DMS53 treated with DMSO at 0.1 percent for 48 hours (cell line): ENCODE results near the gene MYO1H.
"Not testable (repeated sequence)": the region's sequence is repeated elsewhere in the genome, so short reads cannot be mapped to it uniquely, and the experiment has no call there.

Experiments used
- DNase-seq: peaks from one replicate; lab custom pipeline; 2025; ENCODE audit not compliant: unreplicated experiment; lab: John Stamatoyannopoulos, UW

MYO1H gene

GRCh38 chr12:109347589-109347988 is at the start of gene MYO1H:
TSS of gene MYO1H (plus strand) at chr12:109347900. CDS start at chr12:109347961, 61 bp downstream.
- DNase-seq: no peak

GRCh38 chr12:109299849-109300248 is 47.9 kb upstream of the MYO1H start:
- no peak for DNase-seq

DNA sequence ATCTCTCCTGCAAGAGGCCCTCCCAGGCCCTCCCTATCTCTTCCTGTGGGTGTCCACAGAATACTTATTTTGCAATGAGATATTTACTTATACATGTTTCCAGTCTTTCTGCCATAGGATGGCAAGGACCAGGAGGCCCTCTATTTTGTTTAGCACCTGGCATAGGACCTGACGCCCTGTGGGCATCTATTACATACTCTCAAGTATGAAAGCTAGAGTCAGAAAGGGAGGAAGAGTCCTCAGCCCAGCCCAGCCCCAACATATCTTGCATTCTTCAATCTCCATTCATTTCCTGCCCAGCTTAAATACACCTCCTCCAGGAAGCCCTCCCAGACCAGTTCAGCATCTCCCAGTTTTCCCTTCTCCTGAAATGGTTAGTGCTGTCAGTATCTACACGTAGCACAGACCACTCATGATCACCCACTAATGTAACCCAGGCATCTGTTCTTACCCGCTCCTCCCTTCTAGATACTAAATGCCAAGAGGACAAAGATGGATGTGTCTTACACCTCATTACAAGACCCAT is 46.0 kb upstream of the MYO1H start:
- DNase-seq: no peak

- DNase-seq: no peak
These were observed 45.3 kb upstream of the MYO1H start for GRCh38 chr12:109302358-109302757.

DNA sequence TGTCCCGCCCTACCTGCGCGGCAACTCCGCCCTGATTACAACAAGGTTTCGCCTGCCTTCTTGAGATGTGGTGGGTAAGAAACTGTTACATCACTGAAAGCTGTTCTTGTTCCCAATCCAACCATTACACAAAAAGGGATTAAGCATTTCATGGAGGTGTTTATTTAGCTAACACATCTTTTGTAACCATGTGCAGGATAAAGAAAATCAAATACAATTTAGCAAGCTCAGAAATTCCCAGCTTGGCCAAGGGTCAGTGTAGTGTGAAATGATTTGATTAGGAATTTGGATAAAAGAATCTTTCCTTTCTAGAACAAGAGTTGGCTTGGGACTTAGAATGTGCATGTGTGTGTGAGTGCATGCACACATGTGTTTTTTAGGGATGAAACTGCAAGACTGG is 44.9 kb upstream of the MYO1H start:
- no peak for DNase-seq

GRCh38 chr12:109304485-109304884 is 43.2 kb upstream of the MYO1H start:
- no peak for DNase-seq

DNA sequence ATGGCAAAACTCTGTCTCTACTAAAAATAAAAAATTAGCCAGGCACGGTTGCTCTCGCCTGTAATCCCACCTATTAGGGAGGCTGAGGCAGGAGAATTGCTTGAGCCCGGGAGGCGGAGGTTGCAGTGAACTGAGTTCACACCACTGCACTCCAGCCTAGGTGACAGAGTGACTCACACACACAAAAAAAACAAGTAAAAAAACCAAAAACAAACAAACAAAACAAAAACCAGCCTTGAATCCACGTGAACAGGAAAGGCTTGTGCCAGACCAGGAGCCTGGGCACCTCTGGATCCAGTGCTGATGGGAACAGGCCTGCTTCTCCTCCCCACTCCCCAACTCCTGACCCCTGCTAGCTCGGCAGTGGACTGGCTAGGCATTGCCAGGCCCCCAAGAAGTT is 42.2 kb upstream of the MYO1H start:
- peak; percentile 38 for DNase-seq

- DNase-seq: no peak
These were observed 40.6 kb upstream of the MYO1H start for GRCh38 chr12:109307051-109307450.

- no peak for DNase-seq
These were observed 38.9 kb upstream of the MYO1H start, which contains the start of gene FOXN4 for GRCh38 chr12:109308534-109309380. TSS of gene FOXN4 (minus strand) at chr12:109309284. CDS start at chr12:109308321, 963 bp downstream.

DNA sequence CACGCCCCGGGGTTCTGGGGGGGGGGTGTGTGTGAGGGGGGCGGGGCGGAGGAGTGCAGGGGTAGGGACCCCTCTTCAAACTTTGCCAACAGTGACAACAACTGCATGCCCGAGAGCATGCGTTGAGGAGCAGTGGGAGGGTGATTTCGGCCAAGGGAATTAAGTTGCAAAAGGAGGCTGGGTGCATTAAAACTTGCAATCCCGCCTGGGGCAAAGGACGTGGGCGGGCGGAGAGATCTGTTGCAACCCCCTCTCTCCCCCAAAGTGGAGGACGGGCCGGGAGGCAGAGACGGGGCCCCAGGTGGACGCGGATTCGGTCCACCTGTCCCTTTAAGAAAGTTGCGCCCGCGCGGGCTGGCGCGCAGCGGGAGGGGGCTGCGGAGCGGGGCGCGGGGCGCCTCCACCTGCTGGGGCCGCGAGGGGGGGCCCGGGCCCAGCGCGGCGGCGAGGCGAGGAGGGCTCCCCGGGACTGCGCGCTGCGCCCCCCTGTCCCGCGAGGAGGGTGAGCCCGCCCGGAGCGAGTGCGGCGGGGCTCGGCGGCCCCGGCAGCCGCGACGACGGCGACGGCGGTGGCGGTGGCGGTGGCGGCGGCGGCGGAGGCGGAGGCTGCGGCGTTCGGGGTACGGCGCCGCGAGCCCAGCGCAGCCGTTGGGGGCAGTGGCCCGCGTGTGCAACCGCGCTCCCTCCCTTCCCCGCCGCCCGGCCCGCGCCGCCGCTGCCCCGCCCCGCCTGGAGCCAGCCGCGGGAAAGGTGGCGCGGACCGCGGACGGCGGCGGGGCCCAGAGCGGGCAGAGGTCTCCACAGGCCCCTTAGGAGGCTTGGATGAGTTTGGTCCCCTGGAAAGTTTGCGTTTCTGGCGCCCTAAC is 38.1 kb upstream of the MYO1H start:
- no peak for DNase-seq

DNA sequence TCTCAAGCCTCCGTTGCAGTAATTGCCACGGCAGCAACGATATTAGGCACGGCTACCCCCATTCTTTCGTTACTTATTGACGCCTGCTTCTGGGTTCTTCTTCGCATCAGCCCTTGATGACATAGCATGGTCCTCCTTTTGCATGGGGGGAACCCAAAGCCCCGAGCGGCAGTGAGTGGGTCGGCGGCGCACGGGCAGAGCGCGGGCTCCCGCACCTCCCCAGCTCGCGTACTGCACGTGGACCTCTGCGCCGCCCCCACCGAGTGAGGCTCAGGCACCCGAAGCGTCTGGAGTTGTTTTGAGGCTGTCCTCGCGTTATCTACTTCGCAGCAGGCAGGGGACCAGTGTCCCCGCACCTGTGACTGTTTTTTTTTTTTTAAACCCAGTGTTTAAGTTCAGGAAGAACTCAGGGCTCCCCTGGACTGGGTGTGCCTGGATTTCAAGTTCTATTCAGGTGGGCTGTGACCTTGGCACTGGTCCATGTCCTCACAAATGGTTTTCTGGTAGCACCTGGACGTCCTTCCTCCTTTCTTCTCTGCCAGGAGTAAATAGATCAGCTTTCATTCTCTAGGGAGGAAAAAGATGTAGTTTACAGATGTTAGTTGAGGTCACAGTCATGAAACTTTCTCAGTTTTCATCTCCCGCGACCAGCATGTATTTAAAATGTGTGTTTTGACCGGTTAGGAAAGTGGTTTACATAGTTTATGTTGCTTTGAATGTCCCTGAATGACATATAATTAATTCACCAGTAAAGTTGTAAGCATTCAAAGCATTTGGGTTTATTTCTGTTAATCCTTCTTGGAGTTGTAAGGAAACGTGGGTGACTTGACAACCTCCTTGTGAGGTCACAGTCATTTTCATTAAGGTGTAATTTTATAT is 37.2 kb upstream of the MYO1H start:
- peak; percentile 54 for DNase-seq

DNA sequence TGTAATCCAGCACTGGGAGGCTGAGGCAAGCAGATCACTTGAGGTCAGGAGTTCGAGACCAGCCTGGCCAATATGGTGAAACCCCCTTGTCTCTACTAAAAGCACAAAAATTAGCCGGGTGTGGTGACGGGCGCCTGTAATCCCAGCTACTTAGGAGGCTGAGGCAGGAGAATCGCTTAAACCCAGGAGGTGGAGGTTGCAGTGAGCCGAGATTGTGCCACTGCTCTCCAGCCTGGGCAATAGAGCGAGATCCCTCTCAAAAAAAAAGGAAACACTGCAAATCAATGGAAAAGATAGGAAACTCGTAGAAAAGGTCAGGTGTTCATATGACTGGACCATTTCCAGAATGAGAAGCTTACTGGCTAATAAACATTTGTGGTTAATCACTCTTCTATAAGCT is 26.4 kb upstream of the MYO1H start:
- not testable (repeated sequence) for DNase-seq

DNA sequence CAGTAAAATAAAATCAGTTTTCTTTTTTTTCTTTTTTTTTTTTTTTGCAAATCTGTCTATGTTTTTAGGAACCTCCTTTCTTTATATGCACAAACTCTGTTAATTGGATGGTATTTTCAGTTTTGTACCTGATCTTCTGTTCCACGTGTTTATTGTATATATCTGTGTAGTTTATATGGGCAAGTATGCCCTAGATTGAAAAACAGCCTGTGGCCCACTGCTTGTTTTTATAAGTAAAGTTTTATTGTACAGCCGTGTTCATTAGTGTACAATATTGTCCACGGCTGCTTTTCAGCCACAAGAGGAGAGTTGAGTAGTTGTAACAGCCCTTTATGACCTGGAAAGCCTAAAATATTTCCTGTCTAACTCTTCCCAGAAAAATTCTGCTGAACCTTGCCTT is 18.7 kb upstream of the MYO1H start:
- no peak for DNase-seq

DNA sequence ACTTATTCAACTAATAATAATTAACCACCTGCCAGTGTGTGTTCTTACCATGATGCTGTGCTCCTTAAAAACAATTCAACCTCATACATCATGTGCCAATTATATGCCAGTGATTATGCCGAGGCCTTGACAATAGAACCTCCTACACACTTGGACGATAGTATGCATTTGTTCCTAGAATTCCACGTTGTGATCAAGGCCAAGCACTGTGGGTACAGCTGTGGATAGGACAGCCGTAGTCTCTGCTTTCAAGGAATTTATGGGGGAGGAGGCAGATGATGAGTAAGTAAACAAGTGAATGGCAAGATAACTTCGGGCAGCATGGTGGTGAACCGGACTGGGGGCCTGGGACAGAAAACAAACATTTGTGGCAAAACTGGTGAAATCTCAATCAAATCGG is 18.0 kb upstream of the MYO1H start:
- DNase-seq: no peak

GRCh38 chr12:109330282-109331230 is 17.1 kb upstream of the MYO1H start:
- no peak for DNase-seq

DNA sequence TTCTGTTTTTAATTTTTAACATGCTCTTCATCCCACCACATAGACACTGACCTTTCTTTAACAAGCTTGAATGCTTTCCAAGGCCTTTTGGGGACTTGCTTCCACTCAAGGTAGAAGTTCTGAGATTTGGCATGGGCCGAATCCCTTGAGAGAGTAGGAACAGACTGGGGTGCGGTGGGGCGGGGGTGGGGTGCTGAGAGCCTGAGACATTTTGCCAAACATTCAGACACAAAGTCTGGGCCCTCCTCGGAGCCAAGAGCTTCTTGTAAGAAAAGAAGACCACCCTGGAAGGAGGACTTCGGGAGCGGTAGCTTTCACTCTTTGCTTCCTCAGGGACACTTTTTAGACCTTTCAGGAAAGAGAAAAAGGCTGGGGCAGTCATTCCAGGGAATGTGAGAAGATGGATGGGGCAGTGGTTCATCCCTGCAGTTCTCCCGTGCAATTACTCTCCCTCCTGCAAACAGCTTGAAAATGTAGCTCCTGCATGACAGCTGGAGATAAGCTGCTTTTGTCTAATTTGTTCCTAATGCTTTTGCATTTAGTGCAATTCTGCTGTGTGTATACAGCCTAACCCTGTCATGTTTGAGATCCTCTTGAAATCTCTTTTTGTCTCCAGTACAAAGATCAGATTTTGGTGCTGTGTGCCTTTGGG is 16.3 kb upstream of the MYO1H start:
- DNase-seq: no peak

DNA sequence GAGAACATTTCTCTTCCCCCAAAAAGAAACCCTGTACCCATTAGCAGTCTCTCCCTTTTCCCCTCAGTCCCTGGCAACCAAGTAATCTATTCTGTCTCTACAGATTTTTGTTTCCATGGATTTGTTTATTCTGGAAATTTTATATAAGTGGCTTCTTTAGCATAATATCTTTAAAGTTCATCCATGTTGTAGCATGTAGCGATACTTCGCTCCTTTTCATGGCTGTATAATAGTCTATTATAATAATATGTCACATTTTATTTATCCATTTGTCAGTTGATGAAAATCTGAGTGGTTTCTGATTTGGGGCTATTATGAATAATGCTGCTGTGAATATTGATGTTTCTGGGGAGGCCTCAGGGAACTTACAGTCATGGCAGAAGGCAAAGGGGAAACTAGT is 12.8 kb upstream of the MYO1H start:
- no peak for DNase-seq

- no peak for DNase-seq
These were observed 11.1 kb upstream of the MYO1H start for GRCh38 chr12:109336593-109336992.

GRCh38 chr12:109343677-109344076 is 4.0 kb upstream of the MYO1H start:
- no peak for DNase-seq
